HepG2 (cell line): ENCODE data around the gene CCDC88C. TPM values are rescaled to one million over a fixed set of nuclear protein-coding genes. Genes with fewer than 3 reads are reported as not detected.

Source experiments
- FOXO4 ChIP-seq: sonication (generic); formaldehyde crosslinking; conservative IDR thresholded peaks from 2 replicates; pipeline ENCODE4 v1.8.1; 2023; ENCODE audit warnings: missing genetic modification reagents
- HMG20A ChIP-seq: IDR thresholded peaks from 2 replicates; pipeline ENCODE4 v1.6.1; 2016; ENCODE audit warnings: borderline replicate concordance
- JUND ChIP-seq: sonication (generic); formaldehyde crosslinking; IDR thresholded peaks from 2 replicates; pipeline ENCODE4 v1.8.0; 2022; ENCODE audit warnings: mild to moderate bottlenecking, missing genetic modification reagents
- KDM3A ChIP-seq: IDR thresholded peaks from 2 replicates; pipeline ENCODE4 v1.6.1; 2018; ENCODE audit warnings: low read depth, missing compliant biosample characterization
- KDM5B ChIP-seq: sonication (generic); formaldehyde crosslinking; IDR thresholded peaks from 2 replicates; pipeline ENCODE4 v1.4.0; 2020; ENCODE audit warnings: missing genetic modification reagents, mild to moderate bottlenecking, borderline replicate concordance
- NFYB ChIP-seq: sonication (generic); formaldehyde crosslinking; IDR thresholded peaks from 2 replicates; pipeline ENCODE4 v1.4.0; 2020; ENCODE audit warnings: missing genetic modification reagents
- PBX2 ChIP-seq: IDR thresholded peaks from 2 replicates; pipeline ENCODE4 v1.6.1; 2016; ENCODE audit warnings: control low read depth
- SOX13 ChIP-seq, 3 experiments: fragments of 450-650 bp in 1 of 3; sonication (generic) in 1 of 3; formaldehyde crosslinking in 1 of 3; IDR thresholded peaks in 2 of 3; conservative IDR thresholded peaks in 1 of 3; 2 replicates each; pipeline versions ENCODE4 v1.5.0 to v1.6.1; 2016 to 2020; ENCODE audit warnings: antibody characterized with exemption in 1 of 3, mild to moderate bottlenecking in 1 of 3, missing compliant biosample characterization in 1 of 3, missing genetic modification reagents in 1 of 3, moderate library complexity in 1 of 3
- SOX5 ChIP-seq: IDR thresholded peaks from 2 replicates; pipeline ENCODE4 v1.6.1; 2016; ENCODE audit warnings: borderline replicate concordance
- TBP ChIP-seq: sonication (generic); formaldehyde crosslinking; IDR thresholded peaks from 2 replicates; pipeline ENCODE4 v1.5.0; 2020; ENCODE audit warnings: missing genetic modification reagents
- TSC22D2 ChIP-seq: sonication (generic); formaldehyde crosslinking; IDR thresholded peaks from 2 replicates; pipeline ENCODE4 v1.5.1; 2020; ENCODE audit warnings: missing genetic modification reagents, mild to moderate bottlenecking, borderline replicate concordance
- ZBTB33 ChIP-seq: sonication (generic); formaldehyde crosslinking; IDR thresholded peaks from 2 replicates; pipeline ENCODE4 v1.4.0; 2020; ENCODE audit warnings: missing genetic modification reagents
- ZBTB7A ChIP-seq: sonication (generic); formaldehyde crosslinking; IDR thresholded peaks from 2 replicates; pipeline ENCODE4 v1.8.0; 2022; ENCODE audit warnings: mild to moderate bottlenecking, missing genetic modification reagents
- ZNF230 ChIP-seq: sonication (generic); formaldehyde crosslinking; IDR thresholded peaks from 2 replicates; pipeline ENCODE4 v1.4.0; 2020; ENCODE audit warnings: mild to moderate bottlenecking, missing genetic modification reagents
- ZNF350 ChIP-seq: sonication (generic); formaldehyde crosslinking; IDR thresholded peaks from 2 replicates; pipeline ENCODE4 v1.4.0; 2020; ENCODE audit warnings: mild to moderate bottlenecking, low read depth, missing genetic modification reagents, borderline replicate concordance
- ZNF354B ChIP-seq: sonication (generic); formaldehyde crosslinking; IDR thresholded peaks from 2 replicates; pipeline ENCODE4 v1.8.0; 2022; ENCODE audit warnings: mild to moderate bottlenecking, missing genetic modification reagents
- ZNF382 ChIP-seq: sonication (generic); formaldehyde crosslinking; IDR thresholded peaks from 2 replicates; pipeline ENCODE4 v1.5.0; 2020; ENCODE audit warnings: missing genetic modification reagents, mild to moderate bottlenecking, borderline replicate concordance
- ZNF562 ChIP-seq: sonication (generic); formaldehyde crosslinking; IDR thresholded peaks from 2 replicates; pipeline ENCODE4 v1.8.0; 2022; ENCODE audit warnings: missing genetic modification reagents, borderline replicate concordance
- ZNF567 ChIP-seq: sonication (generic); formaldehyde crosslinking; IDR thresholded peaks from 2 replicates; pipeline ENCODE4 v1.8.1; 2023; ENCODE audit warnings: mild to moderate bottlenecking, missing genetic modification reagents, borderline replicate concordance
- ZNF589 ChIP-seq: sonication (generic); formaldehyde crosslinking; conservative IDR thresholded peaks from 2 replicates; pipeline ENCODE4 v1.8.0; 2022; ENCODE audit warnings: mild to moderate bottlenecking, moderate library complexity, missing genetic modification reagents
- ZNF607 ChIP-seq: sonication (generic); formaldehyde crosslinking; IDR thresholded peaks from 2 replicates; pipeline ENCODE4 v1.5.1; 2020; ENCODE audit warnings: missing genetic modification reagents, mild to moderate bottlenecking, borderline replicate concordance
- ZNF616 ChIP-seq: sonication (generic); formaldehyde crosslinking; IDR thresholded peaks from 2 replicates; pipeline ENCODE4 v1.5.0; 2020; ENCODE audit warnings: low read depth, mild to moderate bottlenecking, missing genetic modification reagents
- ZNF672 ChIP-seq: sonication (generic); formaldehyde crosslinking; IDR thresholded peaks from 2 replicates; pipeline ENCODE4 v1.8.1; 2022; ENCODE audit warnings: missing genetic modification reagents
- ZNF740 ChIP-seq: sonication (generic); formaldehyde crosslinking; IDR thresholded peaks from 2 replicates; pipeline ENCODE4 v1.4.0; 2020; ENCODE audit warnings: missing genetic modification reagents
- ZNF746 ChIP-seq: sonication (generic); formaldehyde crosslinking; IDR thresholded peaks from 2 replicates; pipeline ENCODE4 v1.8.0; 2022; ENCODE audit warnings: mild to moderate bottlenecking, missing genetic modification reagents
- ZNF792 ChIP-seq: IDR thresholded peaks from 2 replicates; pipeline ENCODE4 v1.6.1; 2016
- ZNF878 ChIP-seq: sonication (generic); formaldehyde crosslinking; IDR thresholded peaks from 2 replicates; pipeline ENCODE4 v1.8.1; 2023; ENCODE audit warnings: mild to moderate bottlenecking, missing genetic modification reagents, moderate library complexity
- ZNF891 ChIP-seq: sonication (generic); formaldehyde crosslinking; IDR thresholded peaks from 2 replicates; pipeline ENCODE4 v1.5.0; 2020; ENCODE audit warnings: mild to moderate bottlenecking, missing genetic modification reagents
- polyA plus RNA-seq, 8 experiments: library from polyadenylated mRNA; depleted of rRNA in 3 of 8; stranded (reverse) in 7 of 8; unstranded in 1 of 8; fragments of >200 nt; fragmentation: Illumina TruSeq in 4 of 8; extraction: Trizol in 4 of 8; gene quantifications; 2 replicates each; pipeline versions ENCODE4 v1.2.1 to v1.2.3, GENCODE V29; 2011 to 2016; ENCODE audit warnings: low read depth in 4 of 8, missing spikeins in 1 of 8, mixed read lengths in 1 of 8; ENCODE audit not compliant: insufficient read depth in 1 of 8
- total RNA-seq, 5 experiments: library from RNA; depleted of rRNA; stranded (reverse); fragments of >200 nt; fragmentation: Illumina TruSeq; extraction: Trizol; gene quantifications; 2 replicates each; pipeline ENCODE4 v1.2.3, GENCODE V29; 2016; ENCODE audit warnings: low read depth in 1 of 5

Gene CCDC88C
- total and polyA plus RNA-seq, 2 of the 13 experiments (the other 11 are each of a cell fraction or from before 2014, with no cell fraction given) = 3.6 to 11.7 TPM

- TF ChIP-seq ZNF562 (CRISPR knock-in tag) (peak; percentile 91; the same call in 1 of the 2 replicates), ZNF382 (no peak), ZNF891 (CRISPR knock-in tag) (no peak; the same call in 1 of the 2 replicates), ZNF589 (CRISPR knock-in tag) (0 out of 2 replicates have a peak, but pooled peaks have one; percentile 51), ZNF354B (CRISPR knock-in tag) (no peak), ZNF350 (CRISPR knock-in tag) (no peak), SOX13 (IDR thresholded peaks at IDR 0.05) (no peak), SOX13 (CRISPR knock-in tag; conservative IDR thresholded peaks at IDR 0.05 in 1 of 2, IDR thresholded peaks at IDR 0.05 in 1 of 2) (no peak), ZNF230 (CRISPR knock-in tag) (peak; percentile 95; the same call in 1 of the 2 replicates), HMG20A (CRISPR knock-in tag) (no peak), TBP (no peak), JUND (peak; percentile 41; the same call in 1 of the 2 replicates), ZBTB33 (CRISPR knock-in tag) (no peak), SOX5 (no peak), ZNF616 (CRISPR knock-in tag) (peak; percentile 84; the same call in 1 of the 2 replicates), TSC22D2 (CRISPR knock-in tag) (0 out of 2 replicates have a peak, but pooled peaks have one; percentile 70), ZNF792 (CRISPR knock-in tag) (no peak), ZNF567 (no peak), KDM5B (CRISPR knock-in tag) (peak; percentile 88), ZNF878 (CRISPR knock-in tag) (0 out of 2 replicates have a peak, but pooled peaks have one; percentile 15), ZNF746 (CRISPR knock-in tag) (peak; percentile 65; the same call in 1 of the 2 replicates), NFYB (CRISPR knock-in tag) (no peak), ZNF740 (CRISPR knock-in tag) (peak; percentile 17; the same call in 1 of the 2 replicates), KDM3A (no peak), ZNF607 (peak; percentile 43; the same call in 1 of the 2 replicates), ZBTB7A (CRISPR knock-in tag) (peak; percentile 49; the same call in 1 of the 2 replicates), ZNF672 (CRISPR knock-in tag) (peak; percentile 89), PBX2 (CRISPR knock-in tag) (no peak), FOXO4 (peak; percentile 83; the same call in 1 of the 2 replicates)
Measured at GRCh38 chr14:91417983-91418386, 365 bp upstream of the CCDC88C start (continued).
